Naive B cell (primary cell): ENCODE data around the gene COMMD2. TPM values are rescaled to one million over a fixed set of nuclear protein-coding genes. Genes with fewer than 3 reads are reported as not detected.
A peak's percentile ranks its signal among the peaks of the same experiment; 100 is the strongest.

Source experiments
- ATAC-seq, 2 donors: fragments of 150-1000 bp; cut with Tn5 transposase; 2 replicates each; pipeline ENCODE4 v1.10.0; 2021; ENCODE audit warnings: low read depth in 2 of 2, mild to moderate bottlenecking in 2 of 2, moderate library complexity in 2 of 2
- DNase-seq: peaks from one replicate; pipeline ENCODE4 v3.0.0; 2022
- H3K27ac Mint-ChIP-seq, 6 donors: one replicate each; pipeline ENCODE4 v1.8.0; 2020 to 2022; ENCODE audit warnings: mild to moderate bottlenecking in 6 of 6, mixed read lengths in 6 of 6, moderate library complexity in 5 of 6, inconsistent platforms in 2 of 6
- H3K27me3 Mint-ChIP-seq, 3 donors: one replicate each; pipeline ENCODE4 v1.8.0; 2021 to 2022; ENCODE audit warnings: mixed read lengths in 3 of 3, mild to moderate bottlenecking in 1 of 3
- H3K36me3 Mint-ChIP-seq, 2 donors: one replicate each; pipeline ENCODE4 v1.8.0; 2020 to 2022; ENCODE audit warnings: mixed read lengths in 2 of 2, inconsistent platforms in 1 of 2, mild to moderate bottlenecking in 1 of 2
- H3K4me1 Mint-ChIP-seq, 3 donors: one replicate each; pipeline ENCODE4 v1.8.0; 2020 to 2022; ENCODE audit warnings: mixed read lengths in 3 of 3, inconsistent platforms in 1 of 3, mild to moderate bottlenecking in 1 of 3, moderate library complexity in 1 of 3
- H3K4me3 Mint-ChIP-seq, 8 donors: one replicate each; pipeline ENCODE4 v1.8.0; 2020 to 2022; ENCODE audit warnings: mild to moderate bottlenecking in 8 of 8, mixed read lengths in 8 of 8, moderate library complexity in 8 of 8, inconsistent platforms in 2 of 8
- H3K9me3 Mint-ChIP-seq, 7 donors: one replicate each; pipeline ENCODE4 v1.8.0; 2020 to 2022; ENCODE audit warnings: mixed read lengths in 7 of 7, mild to moderate bottlenecking in 5 of 7, inconsistent platforms in 2 of 7, moderate library complexity in 1 of 7
- polyA plus RNA-seq, 6 donors: library from polyadenylated mRNA; unstranded; fragments of 300-500 nt; fragmentation: Illumina TruSeq; gene quantifications; one replicate each; pipeline ENCODE4 v1.2.3, GENCODE V29; 2021; ENCODE audit warnings: low read depth in 6 of 6

The COMMD2 gene
- polyA plus RNA-seq, 6 donors from 2014 or later = 59.9 to 80.5 (median 71.2) TPM

GRCh38 chr3:149777414-149778214 is 25.3 kb upstream of the COMMD2 start:
- DNase-seq (no peak), ATAC-seq (no peak)
- Mint-ChIP-seq H3K36me3 (no peaks in the 10 kb centered on the region), H3K27me3 (peaks cover 0 to 9% (median 0%) of the 10 kb centered on the region in 3 donors), H3K4me1 (peaks cover 17 to 29% (median 28%) of the 10 kb centered on the region in 3 donors), H3K27ac (no peak overlapping the region), H3K4me3 (no peak overlapping the region), H3K9me3 (no peaks in the 10 kb centered on the region)

- ATAC-seq (no peak), DNase-seq (no peak)
- peaks cover 0 to 15% (median 7%) of the 10 kb centered on the region in 3 donors for H3K27me3 Mint-ChIP-seq
- peak overlapping the region in 1 of 6 donors; percentile 18 for H3K27ac Mint-ChIP-seq
- H3K9me3 Mint-ChIP-seq = no peaks in the 10 kb centered on the region
- H3K4me1 Mint-ChIP-seq = peaks cover 10 to 33% (median 16%) of the 10 kb centered on the region in 3 donors
- H3K36me3 Mint-ChIP-seq = no peaks in the 10 kb centered on the region
- no peak overlapping the region for H3K4me3 Mint-ChIP-seq
These were observed 23.9 kb upstream of the COMMD2 start for GRCh38 chr3:149776170-149776569.

- peaks cover 0 to 15% (median 0%) of the 10 kb centered on the region in 3 donors for H3K4me1 Mint-ChIP-seq
- peaks cover 0 to 18% (median 15%) of the 10 kb centered on the region in 3 donors for H3K27me3 Mint-ChIP-seq
- H3K36me3 Mint-ChIP-seq = no peaks in the 10 kb centered on the region
- no peak for DNase-seq
- no peak overlapping the region for H3K27ac Mint-ChIP-seq
- no peak overlapping the region for H3K4me3 Mint-ChIP-seq
- no peaks in the 10 kb centered on the region for H3K9me3 Mint-ChIP-seq
- ATAC-seq = no peak
These were observed 20.6 kb upstream of the COMMD2 start for GRCh38 chr3:149772861-149773260.

- Mint-ChIP-seq H3K27ac (peak overlapping the region in 1 of 6 donors; percentile 57), H3K4me3 (no peak overlapping the region), H3K36me3 (no peaks in the 10 kb centered on the region), H3K27me3 (peaks cover 0 to 19% (median 10%) of the 10 kb centered on the region in 3 donors), H3K9me3 (no peaks in the 10 kb centered on the region), H3K4me1 (peaks cover 0 to 10% (median 0%) of the 10 kb centered on the region in 3 donors)
- DNase-seq = no peak
- peak in 1 of 2 donors; percentile 50 for ATAC-seq
These were observed 19.5 kb upstream of the COMMD2 start for GRCh38 chr3:149771652-149772271.

GRCh38 chr3:149770246-149770645 is 18.0 kb upstream of the COMMD2 start:
- Mint-ChIP-seq H3K27ac (no peak overlapping the region), H3K4me3 (no peak overlapping the region), H3K36me3 (no peaks in the 10 kb centered on the region), H3K9me3 (no peaks in the 10 kb centered on the region), H3K4me1 (peaks cover 0 to 10% (median 0%) of the 10 kb centered on the region in 3 donors), H3K27me3 (peaks cover 5 to 26% (median 10%) of the 10 kb centered on the region in 3 donors)
- no peak for DNase-seq
- ATAC-seq = no peak

GRCh38 chr3:149768704-149769103 is 16.4 kb upstream of the COMMD2 start:
- H3K27ac Mint-ChIP-seq = no peak overlapping the region
- DNase-seq (no peak), ATAC-seq (no peak)
- peaks cover 5 to 26% (median 10%) of the 10 kb centered on the region in 3 donors for H3K27me3 Mint-ChIP-seq
- H3K36me3 Mint-ChIP-seq = no peaks in the 10 kb centered on the region
- no peak overlapping the region for H3K4me3 Mint-ChIP-seq
- peaks cover 0 to 10% (median 0%) of the 10 kb centered on the region in 3 donors for H3K4me1 Mint-ChIP-seq
- no peaks in the 10 kb centered on the region for H3K9me3 Mint-ChIP-seq

GRCh38 chr3:149767720-149768119 is 15.4 kb upstream of the COMMD2 start:
- no peak overlapping the region for H3K4me3 Mint-ChIP-seq
- H3K9me3 Mint-ChIP-seq = no peaks in the 10 kb centered on the region
- H3K36me3 Mint-ChIP-seq = no peaks in the 10 kb centered on the region
- peaks cover 0 to 10% (median 0%) of the 10 kb centered on the region in 3 donors for H3K4me1 Mint-ChIP-seq
- H3K27me3 Mint-ChIP-seq = peaks cover 5 to 26% (median 10%) of the 10 kb centered on the region in 3 donors
- ATAC-seq (no peak), DNase-seq (no peak)
- H3K27ac Mint-ChIP-seq = peak overlapping the region in 1 of 6 donors; percentile 80

- Mint-ChIP-seq H3K27me3 (peaks cover 0 to 22% (median 5%) of the 10 kb centered on the region in 3 donors), H3K9me3 (no peaks in the 10 kb centered on the region), H3K27ac (peak overlapping the region in 1 of 6 donors; percentile 14), H3K4me3 (no peak overlapping the region), H3K36me3 (no peaks in the 10 kb centered on the region), H3K4me1 (no peaks in the 10 kb centered on the region)
- ATAC-seq = peak; percentile 41 to 55
- peak; percentile 25 for DNase-seq
These were observed 13.6 kb upstream of the COMMD2 start for GRCh38 chr3:149765762-149766334.

GRCh38 chr3:149764302-149764701 is 12.0 kb upstream of the COMMD2 start:
- H3K36me3 Mint-ChIP-seq = no peaks in the 10 kb centered on the region
- no peaks in the 10 kb centered on the region for H3K9me3 Mint-ChIP-seq
- no peak overlapping the region for H3K4me3 Mint-ChIP-seq
- peaks cover 0 to 26% (median 9%) of the 10 kb centered on the region in 3 donors for H3K27me3 Mint-ChIP-seq
- no peaks in the 10 kb centered on the region for H3K4me1 Mint-ChIP-seq
- no peak for DNase-seq
- peak overlapping the region in 1 of 6 donors; percentile 52 for H3K27ac Mint-ChIP-seq
- ATAC-seq = no peak

GRCh38 chr3:149763565-149764195 is 11.4 kb upstream of the COMMD2 start:
- H3K4me3 Mint-ChIP-seq = no peak overlapping the region
- ATAC-seq (no peak), DNase-seq (no peak)
- no peaks in the 10 kb centered on the region for H3K9me3 Mint-ChIP-seq
- H3K27me3 Mint-ChIP-seq = peaks cover 0 to 26% (median 13%) of the 10 kb centered on the region in 3 donors
- H3K4me1 Mint-ChIP-seq = no peaks in the 10 kb centered on the region
- H3K27ac Mint-ChIP-seq = no peak overlapping the region
- no peaks in the 10 kb centered on the region for H3K36me3 Mint-ChIP-seq

GRCh38 chr3:149753717-149754116 is 1.4 kb upstream of the COMMD2 start:
- H3K4me3 Mint-ChIP-seq = peak overlapping the region in 7 of 8 donors; percentile 96 to 99 (median 98)
- H3K27me3 Mint-ChIP-seq = peaks cover 0 to 20% (median 13%) of the 10 kb centered on the region in 3 donors
- DNase-seq (no peak), ATAC-seq (no peak)
- H3K9me3 Mint-ChIP-seq = no peaks in the 10 kb centered on the region
- H3K4me1 Mint-ChIP-seq = peaks cover 3 to 30% (median 27%) of the 10 kb centered on the region in 3 donors
- H3K27ac Mint-ChIP-seq = peak overlapping the region in 2 of 6 donors; percentile 26 to 96
- peaks cover 0 to under 1% of the 10 kb centered on the region in 2 donors for H3K36me3 Mint-ChIP-seq

- Mint-ChIP-seq H3K4me1 (peaks cover 3 to 34% (median 30%) of the 10 kb centered on the region in 3 donors), H3K27me3 (peaks cover 0 to 12% (median 5%) of the 10 kb centered on the region in 3 donors), H3K4me3 (peak overlapping the region; percentile 96 to 99 (median 98)), H3K27ac (peak overlapping the region; percentile 91 to 96 (median 94)), H3K36me3 (peaks cover 6 to 10% of the 10 kb centered on the region in 2 donors), H3K9me3 (no peaks in the 10 kb centered on the region)
- ATAC-seq (peak in 1 of 2 donors; percentile 4), DNase-seq (no peak)
These were observed 473 bp upstream of the COMMD2 start for GRCh38 chr3:149752788-149753136.

GRCh38 chr3:149751551-149751950 is 738 bp downstream of the COMMD2 start:
- Mint-ChIP-seq H3K27ac (peak overlapping the region in 5 of 6 donors; percentile 91 to 96 (median 94)), H3K27me3 (peaks cover 0 to 1% (median under 1%) of the 10 kb centered on the region in 3 donors), H3K9me3 (no peaks in the 10 kb centered on the region), H3K4me3 (peak overlapping the region; percentile 96 to 99 (median 98)), H3K36me3 (peaks cover 13 to 20% of the 10 kb centered on the region in 2 donors), H3K4me1 (peaks cover 8 to 35% (median 30%) of the 10 kb centered on the region in 3 donors)
- DNase-seq (no peak), ATAC-seq (no peak)
